ENCODE measurements around the gene CCDC148.

CCDC148 gene

GRCh38 chr2:158321264-158321663 lies 135.3 kb downstream of the CCDC148 start:
- no peaks in the 10 kb centered on the region for H4K20me1 ChIP-seq (ENCODE audit: control insufficient read depth, insufficient read depth, low read depth, low read length)
- H3K9me2 ChIP-seq (replicated peaks; ENCODE audit: control insufficient read depth, low read length), result no peaks in the 10 kb centered on the region
- no peak overlapping the region for H3K27ac ChIP-seq (ENCODE audit: low read depth, low read length)
- H3K4me3 ChIP-seq (ENCODE audit: low read length), result no peak overlapping the region
- TF ChIP-seq EZH2phosphoT487 (IDR thresholded peaks at IDR 0.05; ENCODE audit: borderline replicate concordance, low read length) (no peak), CTCF (IDR thresholded peaks at IDR 0.05; ENCODE audit: low read depth, low read length, poor library complexity, severe bottlenecking) (no peak)
- H3K27me3 ChIP-seq (ENCODE audit: control insufficient read depth, low read length), result no peaks in the 10 kb centered on the region
- H3K4me1 ChIP-seq (ENCODE audit: control insufficient read depth, low read length), result no peaks in the 10 kb centered on the region
- no peaks in the 10 kb centered on the region for H3K79me2 ChIP-seq (ENCODE audit: control insufficient read depth, low read length)
- H3K36me3 ChIP-seq (ENCODE audit: control insufficient read depth, low read length), result no peaks in the 10 kb centered on the region
- no peaks in the 10 kb centered on the region for H3F3A ChIP-seq (ENCODE audit: control insufficient read depth, insufficient read depth)
- no peak overlapping the region for H3K4me2 ChIP-seq (ENCODE audit: low read length)
- no peaks in the 10 kb centered on the region for H3K9me3 ChIP-seq (ENCODE audit: control insufficient read depth, insufficient read depth, low read length)

GRCh38 chr2:158319269-158319668 lies 137.3 kb downstream of the CCDC148 start:
- H3K27ac ChIP-seq (ENCODE audit: low read depth, low read length), result no peak overlapping the region
- H3F3A ChIP-seq (ENCODE audit: control insufficient read depth, insufficient read depth), result no peaks in the 10 kb centered on the region
- no peak overlapping the region for H3K4me3 ChIP-seq (ENCODE audit: low read length)
- H3K36me3 ChIP-seq (ENCODE audit: control insufficient read depth, low read length), result no peaks in the 10 kb centered on the region
- no peak overlapping the region for H3K4me2 ChIP-seq (ENCODE audit: low read length)
- no peak for TF ChIP-seq EZH2phosphoT487 (IDR thresholded peaks at IDR 0.05; ENCODE audit: borderline replicate concordance, low read length)
- no peak for TF ChIP-seq CTCF (IDR thresholded peaks at IDR 0.05; ENCODE audit: low read depth, low read length, poor library complexity, severe bottlenecking)
- H3K9me2 ChIP-seq (replicated peaks; ENCODE audit: control insufficient read depth, low read length), result no peaks in the 10 kb centered on the region
- no peaks in the 10 kb centered on the region for H3K9me3 ChIP-seq (ENCODE audit: control insufficient read depth, insufficient read depth, low read length)
- H3K79me2 ChIP-seq (ENCODE audit: control insufficient read depth, low read length), result no peaks in the 10 kb centered on the region
- 0 out of 2 replicates have a peak, but pooled peaks cover 8% of the 10 kb centered on the region for H3K27me3 ChIP-seq (ENCODE audit: control insufficient read depth, low read length)
- H4K20me1 ChIP-seq (ENCODE audit: control insufficient read depth, insufficient read depth, low read depth, low read length), result no peaks in the 10 kb centered on the region
- H3K4me1 ChIP-seq (ENCODE audit: control insufficient read depth, low read length), result no peaks in the 10 kb centered on the region

GRCh38 chr2:158317642-158318041 lies 138.9 kb downstream of the CCDC148 start:
- Histone ChIP-seq H3K4me1 (ENCODE audit: control insufficient read depth, low read length) (no peaks in the 10 kb centered on the region), H3K36me3 (ENCODE audit: control insufficient read depth, low read length) (no peaks in the 10 kb centered on the region), H3K79me2 (ENCODE audit: control insufficient read depth, low read length) (no peaks in the 10 kb centered on the region), H3K4me3 (ENCODE audit: low read length) (no peak overlapping the region), H3K4me2 (ENCODE audit: low read length) (no peak overlapping the region), H3K9me3 (ENCODE audit: control insufficient read depth, insufficient read depth, low read length) (no peaks in the 10 kb centered on the region), H4K20me1 (ENCODE audit: control insufficient read depth, insufficient read depth, low read depth, low read length) (no peaks in the 10 kb centered on the region), H3K27me3 (ENCODE audit: control insufficient read depth, low read length) (0 out of 2 replicates have a peak, but pooled peaks cover 8% of the 10 kb centered on the region), H3K9me2 (replicated peaks; ENCODE audit: control insufficient read depth, low read length) (no peaks in the 10 kb centered on the region), H3K27ac (ENCODE audit: low read depth, low read length) (no peak overlapping the region), H3F3A (ENCODE audit: control insufficient read depth, insufficient read depth) (no peaks in the 10 kb centered on the region)
- TF ChIP-seq EZH2phosphoT487 (IDR thresholded peaks at IDR 0.05; ENCODE audit: borderline replicate concordance, low read length) (no peak), CTCF (IDR thresholded peaks at IDR 0.05; ENCODE audit: low read depth, low read length, poor library complexity, severe bottlenecking) (no peak)
